IPS DF 6.9 (cell line): ENCODE results near the gene SELE.

ENCODE experiments used
- DNase-seq: peaks from one replicate; pipeline ENCODE4 v3.0.0-alpha.2; 2013; ENCODE audit warnings: low read depth, low spot score
- H3K27ac ChIP-seq: one replicate; pipeline ENCODE4 v1.5.1; 2013; ENCODE audit warnings: low read length, control low read depth
- H3K27me3 ChIP-seq: 2 replicates; pipeline ENCODE4 v1.6.1; 2013; ENCODE audit warnings: mild to moderate bottlenecking, low read length; ENCODE audit not compliant: control insufficient read depth, insufficient read depth
- H3K36me3 ChIP-seq: 2 replicates; pipeline ENCODE4 v1.6.1; 2013; ENCODE audit warnings: low read length; ENCODE audit not compliant: control insufficient read depth, insufficient read depth
- H3K4me1 ChIP-seq: 2 replicates; pipeline ENCODE4 v1.6.1; 2013; ENCODE audit warnings: low read length; ENCODE audit not compliant: control insufficient read depth, insufficient read depth
- H3K4me3 ChIP-seq: 2 replicates; pipeline ENCODE4 v1.5.1; 2013; ENCODE audit warnings: mild to moderate bottlenecking, low read length
- H3K9me3 ChIP-seq: 2 replicates; pipeline ENCODE4 v1.6.1; 2013; ENCODE audit warnings: low read length, inconsistent platforms; ENCODE audit not compliant: control insufficient read depth, insufficient read depth
- WGBS: extraction: QIAGEN DNeasy Blood & Tissue Kit; methylation state at CpG from one replicate; pipeline ENCODE4 v1.1.7; 2013; ENCODE audit warnings: mixed read lengths, missing lambda C conversion rate; ENCODE audit not compliant: insufficient read length, insufficient coverage; 5-methylcytosine and 5-hydroxymethylcytosine counted together

The SELE gene

GRCh38 chr1:169733924-169734323, at the start of gene SELE:
Gene SELE (minus strand): TSS chr1:169734079. CDS start chr1:169733612, 467 bp downstream.
- Histone ChIP-seq H3K27me3 (no peaks in the 10 kb centered on the region), H3K27ac (no peak within 1 kb of the TSS), H3K9me3 (no peaks in the 10 kb centered on the region), H3K4me1 (no peaks in the 10 kb centered on the region), H3K36me3 (no peaks in the 10 kb centered on the region), H3K4me3 (no peak within 1 kb of the TSS)
- WGBS: no CpG with 5 or more reads among the region's 7 CpGs
- no peak for DNase-seq

- Histone ChIP-seq H3K36me3 (no peaks in the 10 kb centered on the region), H3K4me1 (peaks cover 5% of the 10 kb centered on the region; the same call in 1 of the 2 replicates), H3K9me3 (no peaks in the 10 kb centered on the region), H3K27ac (no peak overlapping the region), H3K27me3 (no peaks in the 10 kb centered on the region), H3K4me3 (no peak overlapping the region)
- no CpG with 5 or more reads among the region's 3 CpGs for WGBS
- no peak for DNase-seq
Measured at GRCh38 chr1:169782596-169782995, 48.7 kb upstream of the SELE start.

- no peaks in the 10 kb centered on the region for H3K36me3 ChIP-seq
- DNase-seq: no peak
- H3K4me1 ChIP-seq: peaks cover 5% of the 10 kb centered on the region; the same call in 1 of the 2 replicates
- H3K27ac ChIP-seq: no peak overlapping the region
- H3K27me3 ChIP-seq: no peaks in the 10 kb centered on the region
- H3K9me3 ChIP-seq: no peaks in the 10 kb centered on the region
- WGBS: no CpG with 5 or more reads among the region's 4 CpGs
- H3K4me3 ChIP-seq: no peak overlapping the region
Measured at GRCh38 chr1:169779970-169780369, 46.1 kb upstream of the SELE start.

GRCh38 chr1:169779150-169779549, 45.3 kb upstream of the SELE start:
- Histone ChIP-seq H3K4me1 (peaks cover 5% of the 10 kb centered on the region; the same call in 1 of the 2 replicates), H3K36me3 (no peaks in the 10 kb centered on the region), H3K27ac (no peak overlapping the region), H3K27me3 (no peaks in the 10 kb centered on the region), H3K4me3 (no peak overlapping the region), H3K9me3 (no peaks in the 10 kb centered on the region)
- no peak for DNase-seq

- Histone ChIP-seq H3K4me3 (no peak overlapping the region), H3K4me1 (peaks cover 5% of the 10 kb centered on the region; the same call in 1 of the 2 replicates), H3K36me3 (no peaks in the 10 kb centered on the region), H3K27me3 (no peaks in the 10 kb centered on the region), H3K9me3 (no peaks in the 10 kb centered on the region), H3K27ac (no peak overlapping the region)
- no CpG with 5 or more reads among the region's 3 CpGs for WGBS
- no peak for DNase-seq
Measured at GRCh38 chr1:169776440-169776839, 42.6 kb upstream of the SELE start.

- no peak overlapping the region for H3K27ac ChIP-seq
- no peak overlapping the region for H3K4me3 ChIP-seq
- no peaks in the 10 kb centered on the region for H3K36me3 ChIP-seq
- no peaks in the 10 kb centered on the region for H3K9me3 ChIP-seq
- WGBS: no CpG with 5 or more reads among the region's 2 CpGs
- H3K27me3 ChIP-seq: no peaks in the 10 kb centered on the region
- H3K4me1 ChIP-seq: no peaks in the 10 kb centered on the region
- DNase-seq: no peak
Measured at GRCh38 chr1:169768161-169768560, 34.3 kb upstream of the SELE start.

- no peak overlapping the region for H3K27ac ChIP-seq
Measured at GRCh38 chr1:169765580-169766331, 31.9 kb upstream of the SELE start.

GRCh38 chr1:169764919-169765318, 31.0 kb upstream of the SELE start:
- WGBS: no CpG with 5 or more reads among the region's 1 CpG
- H3K4me1 ChIP-seq: no peaks in the 10 kb centered on the region
- no peak overlapping the region for H3K27ac ChIP-seq
- H3K27me3 ChIP-seq: no peaks in the 10 kb centered on the region
- H3K36me3 ChIP-seq: no peaks in the 10 kb centered on the region
- H3K9me3 ChIP-seq: no peaks in the 10 kb centered on the region
- no peak overlapping the region for H3K4me3 ChIP-seq
- no peak for DNase-seq

More at GRCh38 chr1:169765580-169766331, 31.9 kb upstream of the SELE start:
- no peaks in the 10 kb centered on the region for H3K4me1 ChIP-seq
- no peak overlapping the region for H3K4me3 ChIP-seq
- H3K9me3 ChIP-seq: no peaks in the 10 kb centered on the region
- no peaks in the 10 kb centered on the region for H3K27me3 ChIP-seq
- no peak for DNase-seq
- WGBS: no CpG with 5 or more reads among the region's 7 CpGs
- H3K36me3 ChIP-seq: no peaks in the 10 kb centered on the region

- no peak overlapping the region for H3K27ac ChIP-seq
- H3K4me1 ChIP-seq: no peaks in the 10 kb centered on the region
- H3K36me3 ChIP-seq: no peaks in the 10 kb centered on the region
- no peaks in the 10 kb centered on the region for H3K27me3 ChIP-seq
- no peak for DNase-seq
- H3K4me3 ChIP-seq: no peak overlapping the region
- 100% methylated on average over 1 of the region's 1 CpG for WGBS
- no peaks in the 10 kb centered on the region for H3K9me3 ChIP-seq
Measured at GRCh38 chr1:169762699-169763098, 28.8 kb upstream of the SELE start.

- no CpG with 5 or more reads among the region's 3 CpGs for WGBS
- no peak overlapping the region for H3K27ac ChIP-seq
- H3K36me3 ChIP-seq: no peaks in the 10 kb centered on the region
- no peak overlapping the region for H3K4me3 ChIP-seq
- DNase-seq: no peak
- H3K4me1 ChIP-seq: no peaks in the 10 kb centered on the region
- no peaks in the 10 kb centered on the region for H3K27me3 ChIP-seq
- H3K9me3 ChIP-seq: no peaks in the 10 kb centered on the region
Measured at GRCh38 chr1:169759038-169759437, 25.2 kb upstream of the SELE start.

- WGBS: no CpG with 5 or more reads among the region's 4 CpGs
- no peak for DNase-seq
- H3K9me3 ChIP-seq: no peaks in the 10 kb centered on the region
- H3K36me3 ChIP-seq: no peaks in the 10 kb centered on the region
- H3K27me3 ChIP-seq: no peaks in the 10 kb centered on the region
- H3K4me1 ChIP-seq: no peaks in the 10 kb centered on the region
- H3K27ac ChIP-seq: no peak overlapping the region
- no peak overlapping the region for H3K4me3 ChIP-seq
Measured at GRCh38 chr1:169753549-169753948, 19.7 kb upstream of the SELE start.
